Hepatocyte (in vitro differentiated cells): Measurements from ENCODE around the gene MYOCOS. TPM values are rescaled to one million over a fixed set of nuclear protein-coding genes. Genes with fewer than 3 reads are reported as not detected.
"Not testable (repeated sequence)": the region's sequence is repeated elsewhere in the genome, so short reads cannot be mapped to it uniquely, and the experiment has no call there.

Experiments
- DNase-seq: peaks from one replicate; pipeline ENCODE4 v3.0.0-alpha.2; 2016; ENCODE audit warnings: low spot score
- H2AFZ ChIP-seq: fragments of 200-600 bp; sonication (generic); 2 replicates; pipeline ENCODE4 v1.6.0; 2016; ENCODE audit warnings: antibody characterized with exemption, mild to moderate bottlenecking
- H3K27ac ChIP-seq: fragments of 200-600 bp; sonication (generic); 2 replicates; pipeline ENCODE4 v1.5.1; 2016; ENCODE audit warnings: mild to moderate bottlenecking
- H3K27me3 ChIP-seq: fragments of 200-600 bp; sonication (generic); 2 replicates; pipeline ENCODE4 v1.6.1; 2016
- H3K36me3 ChIP-seq: fragments of 200-600 bp; sonication (generic); replicated peaks from 2 replicates; pipeline ENCODE4 v1.5.1; 2016; ENCODE audit warnings: low read depth; ENCODE audit not compliant: insufficient read depth
- H3K4me1 ChIP-seq: fragments of 200-600 bp; sonication (generic); 2 replicates; pipeline ENCODE4 v1.5.1; 2016; ENCODE audit warnings: mild to moderate bottlenecking, moderate library complexity; ENCODE audit not compliant: insufficient read depth
- H3K4me2 ChIP-seq: fragments of 200-600 bp; sonication (generic); 2 replicates; pipeline ENCODE4 v1.6.0; 2016
- H3K4me3 ChIP-seq: fragments of 200-600 bp; sonication (generic); 2 replicates; pipeline ENCODE4 v1.5.1; 2016; ENCODE audit warnings: mild to moderate bottlenecking
- H3K79me2 ChIP-seq: fragments of 200-600 bp; sonication (generic); 2 replicates; pipeline ENCODE4 v1.6.0; 2017; ENCODE audit warnings: mild to moderate bottlenecking
- H3K9me2 ChIP-seq: fragments of 200-600 bp; sonication (generic); replicated peaks from 2 replicates; pipeline ENCODE4 v1.6.0; 2017; ENCODE audit warnings: mild to moderate bottlenecking; ENCODE audit not compliant: insufficient read depth
- H3K9me3 ChIP-seq: fragments of 200-600 bp; sonication (generic); 2 replicates; pipeline ENCODE4 v1.5.1; 2016; ENCODE audit warnings: low read depth, mild to moderate bottlenecking
- H4K20me1 ChIP-seq: fragments of 200-600 bp; sonication (generic); 2 replicates; pipeline ENCODE4 v1.6.0; 2016; ENCODE audit warnings: mild to moderate bottlenecking; ENCODE audit not compliant: insufficient read depth, poor library complexity, severe bottlenecking
- EZH2 ChIP-seq: fragments of 200-600 bp; sonication (generic); IDR thresholded peaks from 2 replicates; pipeline ENCODE4 v1.6.1; 2016; ENCODE audit warnings: antibody characterized with exemption, mild to moderate bottlenecking, borderline replicate concordance
- EZH2phosphoT487 ChIP-seq: fragments of 200-600 bp; sonication (generic); IDR thresholded peaks from one replicate; pipeline ENCODE4 v1.6.1; 2018; ENCODE audit warnings: antibody characterized with exemption, mild to moderate bottlenecking, low read depth, moderate library complexity; ENCODE audit not compliant: unreplicated experiment, severe bottlenecking
- WGBS: methylation state at CpG from one replicate; pipeline ENCODE4 v1.1.6; 2016; ENCODE audit warnings: low lambda C conversion rate; ENCODE audit errors: missing lambda C conversion rate; 5-methylcytosine and 5-hydroxymethylcytosine counted together
- polyA plus RNA-seq: library from polyadenylated mRNA; unstranded; fragments of >200 nt; fragmentation: Nextera tagmentation; extraction: Ambion mirVana; gene quantifications from 2 replicates; pipeline ENCODE4 v1.2.1, GENCODE V29; 2016
- total RNA-seq: library from RNA; depleted of rRNA; stranded (reverse); fragments of >200 nt; gene quantifications from 2 replicates; pipeline ENCODE4 v1.2.3, GENCODE V29; 2014
- TF ChIP-seq, protein P1 (sequence below): fragments of 200-600 bp; sonication (generic); IDR thresholded peaks from 2 replicates; pipeline ENCODE4 v1.5.1; 2016; ENCODE audit warnings: antibody characterized with exemption, mild to moderate bottlenecking; ENCODE audit not compliant: poor library complexity

MYOCOS gene
- total and polyA plus RNA-seq, 2 experiments from 2014 or later = not detected

DNA sequence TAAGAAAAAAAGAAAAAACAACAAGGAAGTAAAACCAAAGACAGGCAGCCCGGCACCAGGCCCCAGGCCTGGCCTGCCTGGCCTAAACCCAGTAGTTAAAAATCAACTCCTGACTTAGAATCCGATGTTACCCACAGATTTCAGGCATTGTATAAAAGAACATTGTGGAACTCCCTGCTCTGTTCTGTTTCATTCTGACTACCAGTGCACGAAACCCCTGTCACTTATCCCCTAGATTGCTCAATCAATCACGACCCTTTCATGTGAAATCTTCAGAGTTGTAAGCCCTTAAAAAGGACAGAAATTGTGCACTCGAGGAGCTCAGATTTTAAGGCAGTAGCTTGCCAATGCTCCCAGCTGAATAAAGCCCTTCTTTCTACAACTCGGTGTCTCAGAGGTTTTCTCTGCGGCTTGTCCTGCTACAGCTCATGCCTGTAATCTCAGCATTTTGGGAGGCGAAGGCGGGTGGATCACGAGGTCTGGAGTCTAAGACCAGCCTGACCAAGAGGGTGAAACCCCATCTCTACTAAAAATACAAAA, 15.6 kb upstream of the MYOCOS start:
- H3K4me2 ChIP-seq = no peak overlapping the region
- H3K36me3 ChIP-seq = no peaks in the 10 kb centered on the region
- no peak for TF ChIP-seq EZH2phosphoT487
- peak overlapping the region; percentile 63 for H2AFZ ChIP-seq
- H3K27ac ChIP-seq = peak overlapping the region; percentile 30
- H3K27me3 ChIP-seq = no peaks in the 10 kb centered on the region
- no peaks in the 10 kb centered on the region for H3K9me3 ChIP-seq
- H4K20me1 ChIP-seq = no peaks in the 10 kb centered on the region
- H3K4me3 ChIP-seq = no peak overlapping the region
- 78% methylated on average over 10 of the region's 10 CpGs for WGBS
- no peaks in the 10 kb centered on the region for H3K79me2 ChIP-seq
- H3K4me1 ChIP-seq = no peaks in the 10 kb centered on the region
- H3K9me2 ChIP-seq = no peaks in the 10 kb centered on the region
- no peak for DNase-seq

DNA sequence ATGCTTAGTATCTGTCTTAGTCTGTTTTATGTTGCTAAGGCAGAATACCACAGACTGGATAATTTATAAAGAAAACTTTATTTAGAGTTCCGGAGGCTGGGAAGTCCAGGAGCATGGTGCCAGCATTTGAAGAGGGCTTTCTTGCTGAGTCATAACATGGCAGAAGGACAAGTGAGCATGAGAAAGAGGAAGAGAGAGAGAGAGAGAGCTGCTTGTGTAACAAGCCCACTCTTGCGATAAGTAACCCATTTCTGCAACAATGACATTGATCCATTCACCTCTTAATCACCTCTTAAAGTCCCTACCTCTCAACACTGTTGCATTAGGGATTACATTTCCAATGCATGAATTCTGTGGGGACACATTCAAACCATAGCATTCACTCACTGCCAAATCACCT, 11.7 kb upstream of the MYOCOS start:
- Histone ChIP-seq H3K9me2 (no peaks in the 10 kb centered on the region), H3K36me3 (no peaks in the 10 kb centered on the region), H3K27ac (no peak overlapping the region), H4K20me1 (no peaks in the 10 kb centered on the region), H3K4me1 (no peaks in the 10 kb centered on the region), H3K4me3 (no peak overlapping the region), H3K27me3 (no peaks in the 10 kb centered on the region), H3K79me2 (no peaks in the 10 kb centered on the region), H2AFZ (no peak overlapping the region), H3K4me2 (no peak overlapping the region), H3K9me3 (no peaks in the 10 kb centered on the region)
- no peak for DNase-seq
- WGBS = 93% methylated on average over 2 of the region's 2 CpGs
- no peak for TF ChIP-seq EZH2
- TF ChIP-seq, protein P1, sequence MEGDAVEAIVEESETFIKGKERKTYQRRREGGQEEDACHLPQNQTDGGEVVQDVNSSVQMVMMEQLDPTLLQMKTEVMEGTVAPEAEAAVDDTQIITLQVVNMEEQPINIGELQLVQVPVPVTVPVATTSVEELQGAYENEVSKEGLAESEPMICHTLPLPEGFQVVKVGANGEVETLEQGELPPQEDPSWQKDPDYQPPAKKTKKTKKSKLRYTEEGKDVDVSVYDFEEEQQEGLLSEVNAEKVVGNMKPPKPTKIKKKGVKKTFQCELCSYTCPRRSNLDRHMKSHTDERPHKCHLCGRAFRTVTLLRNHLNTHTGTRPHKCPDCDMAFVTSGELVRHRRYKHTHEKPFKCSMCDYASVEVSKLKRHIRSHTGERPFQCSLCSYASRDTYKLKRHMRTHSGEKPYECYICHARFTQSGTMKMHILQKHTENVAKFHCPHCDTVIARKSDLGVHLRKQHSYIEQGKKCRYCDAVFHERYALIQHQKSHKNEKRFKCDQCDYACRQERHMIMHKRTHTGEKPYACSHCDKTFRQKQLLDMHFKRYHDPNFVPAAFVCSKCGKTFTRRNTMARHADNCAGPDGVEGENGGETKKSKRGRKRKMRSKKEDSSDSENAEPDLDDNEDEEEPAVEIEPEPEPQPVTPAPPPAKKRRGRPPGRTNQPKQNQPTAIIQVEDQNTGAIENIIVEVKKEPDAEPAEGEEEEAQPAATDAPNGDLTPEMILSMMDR = no peak
- TF ChIP-seq EZH2phosphoT487 = no peak

DNA sequence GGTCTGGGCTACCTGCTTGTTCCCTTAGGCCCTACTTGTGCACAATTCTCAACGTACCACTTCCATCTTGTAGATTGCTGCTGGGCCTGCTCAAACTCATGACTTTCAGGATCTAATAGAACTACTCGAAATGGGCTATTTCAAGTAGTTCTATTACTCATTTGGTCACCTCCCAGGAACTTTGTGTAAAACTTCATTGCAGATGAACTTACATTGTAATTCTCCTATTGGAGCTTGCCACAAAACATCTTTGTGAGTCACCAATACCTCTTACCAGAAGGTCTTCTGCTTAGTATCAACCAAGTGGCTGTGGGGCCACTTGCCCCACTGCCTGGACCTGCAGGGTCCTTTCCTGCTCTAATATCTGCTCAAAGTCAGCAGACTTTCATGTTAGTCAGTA, 10.7 kb upstream of the MYOCOS start:
- H3K36me3 ChIP-seq = no peaks in the 10 kb centered on the region
- H4K20me1 ChIP-seq = no peaks in the 10 kb centered on the region
- no peaks in the 10 kb centered on the region for H3K79me2 ChIP-seq
- 86% methylated on average over 2 of the region's 2 CpGs for WGBS
- DNase-seq = no peak
- no peak overlapping the region for H3K27ac ChIP-seq
- H3K4me1 ChIP-seq = no peaks in the 10 kb centered on the region
- H3K27me3 ChIP-seq = no peaks in the 10 kb centered on the region
- H3K4me3 ChIP-seq = no peak overlapping the region
- TF ChIP-seq, protein P1 = no peak
- TF ChIP-seq EZH2 (no peak), EZH2phosphoT487 (no peak)
- H2AFZ ChIP-seq = no peak overlapping the region
- H3K9me3 ChIP-seq = no peaks in the 10 kb centered on the region
- H3K9me2 ChIP-seq = no peaks in the 10 kb centered on the region
- no peak overlapping the region for H3K4me2 ChIP-seq

DNA sequence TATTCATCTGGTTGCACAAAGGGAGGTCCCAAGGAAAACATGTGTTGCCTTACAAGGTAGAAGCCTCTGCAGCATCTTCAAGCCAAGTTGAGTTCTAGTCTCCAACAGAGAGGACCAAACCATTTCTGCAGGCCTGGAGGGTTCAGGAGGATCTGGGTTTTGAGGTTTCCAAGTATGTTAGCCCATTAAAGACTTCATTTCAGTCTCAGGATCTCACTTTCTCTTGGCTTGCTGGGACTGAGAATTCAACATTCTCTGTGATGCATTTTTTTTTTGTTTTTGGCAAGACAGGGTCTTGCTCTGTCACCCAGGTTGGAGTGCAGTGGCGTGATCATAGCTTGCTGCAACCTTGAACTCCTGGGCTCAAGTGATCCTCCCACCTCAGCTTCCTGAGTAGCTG, 8.8 kb upstream of the MYOCOS start:
- Histone ChIP-seq H3K9me3 (no peaks in the 10 kb centered on the region), H4K20me1 (no peaks in the 10 kb centered on the region), H3K4me2 (no peak overlapping the region), H3K27ac (no peak overlapping the region), H3K4me1 (no peaks in the 10 kb centered on the region), H3K4me3 (no peak overlapping the region), H3K79me2 (no peaks in the 10 kb centered on the region), H2AFZ (no peak overlapping the region), H3K27me3 (no peaks in the 10 kb centered on the region), H3K36me3 (no peaks in the 10 kb centered on the region), H3K9me2 (no peaks in the 10 kb centered on the region)
- WGBS = 93% methylated on average over 1 of the region's 1 CpG
- TF ChIP-seq, protein P1 = no peak
- DNase-seq = no peak

DNA sequence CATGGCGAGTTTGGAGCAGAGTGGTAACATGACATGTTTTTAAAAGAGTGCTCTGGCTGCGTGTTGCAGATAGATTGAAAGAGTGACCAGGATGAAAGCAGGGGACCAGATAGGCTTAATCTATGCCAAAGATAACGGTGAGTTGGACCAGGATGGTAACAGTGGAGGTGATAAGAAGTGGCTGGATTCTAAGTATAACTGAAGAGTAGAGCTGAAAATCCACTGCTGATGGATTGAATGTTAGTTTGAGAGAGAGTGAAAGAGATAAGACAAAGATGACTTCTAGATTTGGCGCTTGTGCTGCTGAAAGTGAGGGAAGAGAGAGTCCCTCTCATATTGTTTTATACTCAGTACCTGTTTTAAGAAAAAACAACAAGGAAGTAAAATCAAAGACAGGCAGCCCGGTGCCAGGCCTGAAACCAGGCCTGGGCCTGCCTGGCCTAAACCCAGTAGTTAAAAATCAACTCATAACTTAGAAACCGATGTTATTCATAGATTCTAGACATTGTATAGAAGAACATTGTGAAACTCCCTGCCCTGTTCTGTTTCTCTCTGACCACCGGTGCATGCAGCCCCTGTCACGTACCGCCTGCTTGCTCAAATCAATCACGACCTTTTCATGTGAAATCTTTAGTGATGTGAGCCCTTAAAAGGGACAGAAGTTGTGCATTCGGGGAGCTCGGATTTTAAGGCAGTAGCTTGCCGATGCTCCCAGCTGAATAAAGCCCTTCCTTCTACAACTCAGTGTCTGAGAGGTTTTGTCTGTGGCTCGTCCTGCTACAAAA, 6.7 kb upstream of the MYOCOS start:
- H3K9me2 ChIP-seq, H2AFZ ChIP-seq, H3K9me3 ChIP-seq, H3K36me3 ChIP-seq, H3K4me2 ChIP-seq, H4K20me1 ChIP-seq, H3K4me3 ChIP-seq, H3K79me2 ChIP-seq, DNase-seq, H3K4me1 ChIP-seq, H3K27ac ChIP-seq, H3K27me3 ChIP-seq: not testable (repeated sequence)
- 76% methylated on average over 14 of the region's 14 CpGs for WGBS
